K562 (cell line): Measurements from ENCODE around the gene SERPIND1. TPM values are rescaled to one million over a fixed set of nuclear protein-coding genes. Genes with fewer than 3 reads are reported as not detected.
A peak's percentile ranks its signal among the peaks of the same experiment; 100 is the strongest.

Experiments used
- BCL6 ChIP-seq: fragments of 250-450 bp; sonication (Bioruptor Pico); IDR thresholded peaks from 2 replicates; pipeline ENCODE4 v1.4.0; 2020
- BCOR ChIP-seq: fragments of 450-650 bp; IDR thresholded peaks from 2 replicates; pipeline ENCODE4 v1.6.1; 2016
- CBX2 ChIP-seq: fragments of 200-600 bp; sonication (generic); IDR thresholded peaks from one replicate; pipeline ENCODE4 v1.6.1; 2012; ENCODE audit warnings: mild to moderate bottlenecking, low read length, inconsistent platforms; ENCODE audit not compliant: insufficient read depth, poor library complexity, severe bottlenecking
- CCNT2 ChIP-seq: IDR thresholded peaks from 2 replicates; pipeline ENCODE4 v1.6.1; 2011; ENCODE audit warnings: borderline replicate concordance, low read depth, mild to moderate bottlenecking, moderate library complexity, mixed read lengths, low read length; ENCODE audit not compliant: insufficient read length; ENCODE audit errors: extremely low read depth
- E2F3 ChIP-seq: fragments of 250-450 bp; sonication (Bioruptor Pico); IDR thresholded peaks from 2 replicates; pipeline ENCODE4 v1.4.0; 2020; ENCODE audit warnings: mild to moderate bottlenecking
- FOXA3 ChIP-seq, 2 experiments: fragments of 450-650 bp in 1 of 2; sonication (generic) in 1 of 2; formaldehyde crosslinking; IDR thresholded peaks in 1 of 2; conservative IDR thresholded peaks in 1 of 2; 2 replicates each; pipeline versions ENCODE4 v1.4.0 to v1.8.0; 2020 to 2022; ENCODE audit warnings: mild to moderate bottlenecking in 2 of 2, missing genetic modification reagents in 1 of 2
- NBN ChIP-seq: fragments of 450-650 bp; IDR thresholded peaks from 2 replicates; pipeline ENCODE4 v1.6.1; 2016; ENCODE audit warnings: low read depth, mild to moderate bottlenecking
- NCOR1 ChIP-seq: fragments of 450-650 bp; IDR thresholded peaks from 2 replicates; pipeline ENCODE4 v1.6.1; 2016; ENCODE audit warnings: mild to moderate bottlenecking, moderate library complexity
- PHTF2 ChIP-seq: fragments of 250-450 bp; sonication (Bioruptor Pico); IDR thresholded peaks from 2 replicates; pipeline ENCODE4 v1.5.0; 2021; ENCODE audit warnings: mild to moderate bottlenecking
- PREB ChIP-seq: sonication (generic); formaldehyde crosslinking; IDR thresholded peaks from 2 replicates; pipeline ENCODE4 v1.8.1; 2023; ENCODE audit warnings: mild to moderate bottlenecking, missing genetic modification reagents
- RFX7 ChIP-seq: fragments of 250-450 bp; sonication (Bioruptor Pico); IDR thresholded peaks from 2 replicates; pipeline ENCODE4 v1.5.1; 2021; ENCODE audit warnings: mild to moderate bottlenecking
- SMAD4 ChIP-seq: fragments of 250-450 bp; sonication (Bioruptor Pico); conservative IDR thresholded peaks from 2 replicates; pipeline ENCODE4 v1.8.0; 2021; ENCODE audit warnings: inconsistent platforms, mild to moderate bottlenecking, moderate library complexity
- SMARCA4 ChIP-seq: fragments of 450-650 bp; IDR thresholded peaks from 2 replicates; pipeline ENCODE4 v1.6.1; 2016
- TCFL5 ChIP-seq: fragments of 250-450 bp; sonication (Bioruptor Pico); conservative IDR thresholded peaks from 2 replicates; pipeline ENCODE4 v1.6.1; 2021; ENCODE audit warnings: mild to moderate bottlenecking, moderate library complexity, matching md5 sums
- TRIM28 ChIP-seq: fragments of 450-650 bp; IDR thresholded peaks from 2 replicates; pipeline ENCODE4 v1.6.1; 2017
- ZBTB5 ChIP-seq: fragments of 450-650 bp; IDR thresholded peaks from 2 replicates; pipeline ENCODE4 v1.6.1; 2017; ENCODE audit warnings: antibody characterized with exemption
- ZFP1 ChIP-seq: fragments of 450-650 bp; formaldehyde crosslinking; IDR thresholded peaks from 2 replicates; pipeline ENCODE4 v1.4.0; 2020; ENCODE audit warnings: mild to moderate bottlenecking, mixed read lengths
- ZNF445 ChIP-seq: fragments of 250-450 bp; sonication (Bioruptor Pico); IDR thresholded peaks from 2 replicates; pipeline ENCODE4 v1.4.0; 2020; ENCODE audit warnings: low read depth, mild to moderate bottlenecking, moderate library complexity
- polyA plus RNA-seq, 8 experiments: library from polyadenylated mRNA; depleted of rRNA in 4 of 8; stranded (reverse) in 5 of 8; unstranded in 3 of 8; fragments of >200 nt; fragmentation: Nextera tagmentation in 2 of 8; fragmentation: Illumina TruSeq in 1 of 8; extraction: Ambion mirVana in 2 of 8; extraction: Trizol in 1 of 8; gene quantifications; 2 replicates each; pipeline versions ENCODE4 v1.2.1 to v1.2.3, GENCODE V29; 2011 to 2014; ENCODE audit warnings: inconsistent platforms in 1 of 8, missing spikeins in 1 of 8
- total RNA-seq, 7 experiments: library from RNA; depleted of rRNA in 6 of 7; stranded (reverse); fragments of >200 nt in 6 of 7; fragmentation: Illumina TruSeq in 2 of 7; extraction: Trizol in 2 of 7; gene quantifications; 2 replicates each; pipeline versions ENCODE4 v1.2.1 to v1.2.3, GENCODE V29; 2011 to 2021; ENCODE audit warnings: low replicate concordance in 1 of 7
- TF ChIP-seq, protein P1 (sequence below): IDR thresholded peaks from 2 replicates; pipeline ENCODE4 v1.6.1; 2012; ENCODE audit warnings: low read depth, low read length, improper control_type of control experiment, borderline replicate concordance
- TF ChIP-seq, protein P2 (sequence below), 2 experiments: IDR thresholded peaks; 2 replicates each; pipeline ENCODE4 v1.6.1; 2012; ENCODE audit warnings: improper control_type of control experiment in 2 of 2, low read depth in 2 of 2, low read length in 2 of 2, borderline replicate concordance in 1 of 2

Gene SERPIND1
- total and polyA plus RNA-seq, 9 of the 15 experiments (the other 6 are each of a cell fraction or from before 2014, with no cell fraction given): 0.04 to 0.11 (median 0.09) TPM; not detected in 6

DNA sequence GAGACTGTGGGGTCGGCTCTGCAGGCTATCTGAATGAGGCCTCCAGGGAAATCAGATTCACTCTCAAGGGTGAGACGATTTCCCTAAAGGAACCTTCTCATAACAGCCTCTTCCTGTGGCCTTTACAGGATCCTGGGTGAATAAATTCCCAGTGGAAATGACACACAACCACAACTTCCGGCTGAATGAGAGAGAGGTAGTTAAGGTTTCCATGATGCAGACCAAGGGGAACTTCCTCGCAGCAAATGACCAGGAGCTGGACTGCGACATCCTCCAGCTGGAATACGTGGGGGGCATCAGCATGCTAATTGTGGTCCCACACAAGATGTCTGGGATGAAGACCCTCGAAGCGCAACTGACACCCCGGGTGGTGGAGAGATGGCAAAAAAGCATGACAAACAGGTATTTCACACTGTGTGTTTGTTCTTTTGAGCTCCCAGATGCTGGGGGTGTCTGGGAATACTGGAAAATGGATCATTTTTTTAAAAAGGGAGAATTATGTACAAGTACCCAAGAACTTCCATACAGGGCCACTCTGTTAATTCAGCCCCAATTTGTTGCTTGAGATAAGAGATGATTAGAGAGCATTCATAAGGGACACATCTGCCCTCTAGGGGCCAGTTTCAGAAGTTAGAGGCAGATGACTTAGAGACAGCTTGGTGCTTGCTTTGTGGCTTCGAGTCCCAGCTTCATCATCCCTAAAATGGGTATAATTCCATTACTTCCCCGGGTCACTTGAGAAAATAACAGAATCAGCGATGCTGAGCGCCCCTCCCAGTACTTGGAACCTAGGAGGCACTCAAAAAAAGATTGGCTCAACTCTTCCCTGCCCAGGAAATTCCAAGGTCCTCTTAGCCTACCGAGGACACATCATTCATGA, 10.2 kb downstream of the SERPIND1 start (continued):
- TF ChIP-seq ZBTB5: no peak
- 0 out of 2 replicates have a peak, but pooled peaks have one; percentile 6 for TF ChIP-seq ZNF445 (CRISPR knock-in tag)
- peak; percentile 46; the same call in 1 of the 2 replicates for TF ChIP-seq E2F3 (CRISPR knock-in tag)
- TF ChIP-seq SMARCA4: no peak
- no peak for TF ChIP-seq CBX2
- TF ChIP-seq NBN: no peak
- TF ChIP-seq ZFP1 (CRISPR knock-in tag): peak; percentile 59; the same call in 1 of the 2 replicates
- TF ChIP-seq BCL6 (CRISPR knock-in tag): 0 out of 2 replicates have a peak, but pooled peaks have one; percentile 49
- peak; percentile 55 for TF ChIP-seq SMAD4 (CRISPR knock-in tag)
- no peak for TF ChIP-seq CCNT2
- TF ChIP-seq, protein P1, sequence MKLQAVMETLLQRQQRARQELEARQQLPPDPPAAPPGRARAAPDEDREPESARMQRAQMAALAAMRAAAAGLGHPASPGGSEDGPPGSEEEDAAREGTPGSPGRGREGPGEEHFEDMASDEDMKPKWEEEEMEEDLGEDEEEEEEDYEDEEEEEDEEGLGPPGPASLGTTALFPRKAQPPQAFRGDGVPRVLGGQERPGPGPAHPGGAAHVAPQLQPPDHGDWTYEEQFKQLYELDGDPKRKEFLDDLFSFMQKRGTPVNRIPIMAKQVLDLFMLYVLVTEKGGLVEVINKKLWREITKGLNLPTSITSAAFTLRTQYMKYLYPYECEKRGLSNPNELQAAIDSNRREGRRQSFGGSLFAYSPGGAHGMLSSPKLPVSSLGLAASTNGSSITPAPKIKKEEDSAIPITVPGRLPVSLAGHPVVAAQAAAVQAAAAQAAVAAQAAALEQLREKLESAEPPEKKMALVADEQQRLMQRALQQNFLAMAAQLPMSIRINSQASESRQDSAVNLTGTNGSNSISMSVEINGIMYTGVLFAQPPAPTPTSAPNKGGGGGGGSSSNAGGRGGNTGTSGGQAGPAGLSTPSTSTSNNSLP: peak; percentile 100
- TF ChIP-seq BCOR: no peak
- no peak for TF ChIP-seq PREB
- peak in 1 of 2 experiments; percentile 62; a peak in 2 of 4 replicates for TF ChIP-seq FOXA3 (CRISPR knock-in tag; conservative IDR thresholded peaks at IDR 0.05 in 1 of 2, IDR thresholded peaks at IDR 0.05 in 1 of 2)
- TF ChIP-seq TRIM28: no peak
- TF ChIP-seq, protein P2, sequence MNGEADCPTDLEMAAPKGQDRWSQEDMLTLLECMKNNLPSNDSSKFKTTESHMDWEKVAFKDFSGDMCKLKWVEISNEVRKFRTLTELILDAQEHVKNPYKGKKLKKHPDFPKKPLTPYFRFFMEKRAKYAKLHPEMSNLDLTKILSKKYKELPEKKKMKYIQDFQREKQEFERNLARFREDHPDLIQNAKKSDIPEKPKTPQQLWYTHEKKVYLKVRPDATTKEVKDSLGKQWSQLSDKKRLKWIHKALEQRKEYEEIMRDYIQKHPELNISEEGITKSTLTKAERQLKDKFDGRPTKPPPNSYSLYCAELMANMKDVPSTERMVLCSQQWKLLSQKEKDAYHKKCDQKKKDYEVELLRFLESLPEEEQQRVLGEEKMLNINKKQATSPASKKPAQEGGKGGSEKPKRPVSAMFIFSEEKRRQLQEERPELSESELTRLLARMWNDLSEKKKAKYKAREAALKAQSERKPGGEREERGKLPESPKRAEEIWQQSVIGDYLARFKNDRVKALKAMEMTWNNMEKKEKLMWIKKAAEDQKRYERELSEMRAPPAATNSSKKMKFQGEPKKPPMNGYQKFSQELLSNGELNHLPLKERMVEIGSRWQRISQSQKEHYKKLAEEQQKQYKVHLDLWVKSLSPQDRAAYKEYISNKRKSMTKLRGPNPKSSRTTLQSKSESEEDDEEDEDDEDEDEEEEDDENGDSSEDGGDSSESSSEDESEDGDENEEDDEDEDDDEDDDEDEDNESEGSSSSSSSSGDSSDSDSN (IDR thresholded peaks at IDR 0.05; ENCODE audit: borderline replicate concordance in 1 of 2, low read depth in 2 of 2, low read length in 2 of 2): peak in 1 of 2 experiments; percentile 55; a peak in 1 of 4 replicates
- no peak for TF ChIP-seq NCOR1
- TF ChIP-seq PHTF2 (CRISPR knock-in tag): no peak
- TF ChIP-seq TCFL5 (CRISPR knock-in tag): peak; percentile 63; the same call in 1 of the 2 replicates
- TF ChIP-seq RFX7 (CRISPR knock-in tag): 0 out of 2 replicates have a peak, but pooled peaks have one; percentile 6
